GM19463 (cell line): Measurements from ENCODE around the gene PLEKHH1.

Source experiments
- ATAC-seq: cut with Tn5 transposase; IDR thresholded peaks from one replicate; pipeline ENCODE4 v1.9.1; 2021; ENCODE audit warnings: mild to moderate bottlenecking, moderate library complexity; ENCODE audit not compliant: unreplicated experiment

Gene PLEKHH1

GRCh38 chr14:67562025-67562775 lies 29.1 kb downstream of the PLEKHH1 start:
- ATAC-seq, result no peak

- ATAC-seq, result no peak
Observed at GRCh38 chr14:67562776-67563150, 29.7 kb downstream of the PLEKHH1 start.

- ATAC-seq, result no peak
Observed at GRCh38 chr14:67564236-67564635, 31.1 kb downstream of the PLEKHH1 start.

GRCh38 chr14:67566908-67567307 lies 33.8 kb downstream of the PLEKHH1 start:
- no peak for ATAC-seq

- ATAC-seq, result no peak
Observed at GRCh38 chr14:67567654-67568053, 34.6 kb downstream of the PLEKHH1 start.

GRCh38 chr14:67569011-67569650 lies 36.0 kb downstream of the PLEKHH1 start:
- no peak for ATAC-seq

GRCh38 chr14:67569651-67570290 lies 36.7 kb downstream of the PLEKHH1 start:
- ATAC-seq, result no peak

- no peak for ATAC-seq
Observed at GRCh38 chr14:67570453-67570852, 37.4 kb downstream of the PLEKHH1 start.

GRCh38 chr14:67571275-67571990 lies 38.3 kb downstream of the PLEKHH1 start:
- ATAC-seq, result peak; percentile 87

GRCh38 chr14:67571991-67572323 lies 38.9 kb downstream of the PLEKHH1 start:
- no peak for ATAC-seq

- ATAC-seq, result no peak
Observed at GRCh38 chr14:67572608-67573007, 39.5 kb downstream of the PLEKHH1 start.

- no peak for ATAC-seq
Observed at GRCh38 chr14:67573228-67574010, 40.3 kb downstream of the PLEKHH1 start.

- ATAC-seq, result no peak
Observed at GRCh38 chr14:67574156-67574555, 41.1 kb downstream of the PLEKHH1 start.

- no peak for ATAC-seq
Observed at GRCh38 chr14:67574806-67575205, 41.7 kb downstream of the PLEKHH1 start.

GRCh38 chr14:67575684-67576083 lies 42.6 kb downstream of the PLEKHH1 start:
- ATAC-seq, result no peak

- no peak for ATAC-seq
Observed at GRCh38 chr14:67576216-67576955, 43.3 kb downstream of the PLEKHH1 start.

GRCh38 chr14:67577181-67577808 lies 44.2 kb downstream of the PLEKHH1 start:
- ATAC-seq, result no peak

GRCh38 chr14:67577909-67578749 lies 45.0 kb downstream of the PLEKHH1 start:
- ATAC-seq, result no peak

- ATAC-seq, result no peak
Observed at GRCh38 chr14:67579040-67579439, 46.0 kb downstream of the PLEKHH1 start.
